HG03354 (cell line): ENCODE results near the gene ZDHHC3.
A peak's percentile ranks its signal among the peaks of the same experiment; 100 is the strongest.
"Not testable (repeated sequence)": the region's sequence is repeated elsewhere in the genome, so short reads cannot be mapped to it uniquely, and the experiment has no call there.

Experiments
- ATAC-seq: cut with Tn5 transposase; IDR thresholded peaks from one replicate; pipeline ENCODE4 v1.9.1; 2021; ENCODE audit warnings: mild to moderate bottlenecking; ENCODE audit not compliant: unreplicated experiment, poor library complexity, severe bottlenecking

Gene ZDHHC3

GRCh38 chr3:44999782-45000181, 23.8 kb upstream of the ZDHHC3 start:
- ATAC-seq = no peak

GRCh38 chr3:44996556-44996969, 20.6 kb upstream of the ZDHHC3 start:
- ATAC-seq = peak; percentile 66

GRCh38 chr3:44995142-44995770, 19.3 kb upstream of the ZDHHC3 start:
- no peak for ATAC-seq

GRCh38 chr3:44993471-44994205, 17.7 kb upstream of the ZDHHC3 start:
- no peak for ATAC-seq

GRCh38 chr3:44992555-44993470, 16.8 kb upstream of the ZDHHC3 start:
- no peak for ATAC-seq

- no peak for ATAC-seq
These were observed 15.4 kb upstream of the ZDHHC3 start for GRCh38 chr3:44991326-44991725.

- ATAC-seq = no peak
These were observed 13.8 kb upstream of the ZDHHC3 start for GRCh38 chr3:44989636-44990373.

- ATAC-seq = no peak
These were observed 13.2 kb upstream of the ZDHHC3 start for GRCh38 chr3:44989141-44989540.

- ATAC-seq = no peak
These were observed 12.1 kb upstream of the ZDHHC3 start for GRCh38 chr3:44988073-44988472.

- no peak for ATAC-seq
These were observed 11.4 kb upstream of the ZDHHC3 start for GRCh38 chr3:44987332-44987731.

- not testable (repeated sequence) for ATAC-seq
These were observed 10.4 kb upstream of the ZDHHC3 start for GRCh38 chr3:44986330-44986729.

- ATAC-seq = no peak
These were observed 8.4 kb upstream of the ZDHHC3 start for GRCh38 chr3:44984335-44984734.

- ATAC-seq = no peak
These were observed 7.5 kb upstream of the ZDHHC3 start for GRCh38 chr3:44983484-44983941.

- ATAC-seq = no peak
These were observed 6.8 kb upstream of the ZDHHC3 start for GRCh38 chr3:44982817-44983216.

GRCh38 chr3:44981751-44982150, 5.8 kb upstream of the ZDHHC3 start:
- ATAC-seq = no peak

GRCh38 chr3:44981220-44981619, 5.2 kb upstream of the ZDHHC3 start:
- ATAC-seq = no peak

- ATAC-seq = no peak
These were observed 1.6 kb downstream of the ZDHHC3 start for GRCh38 chr3:44974416-44974815.

- ATAC-seq = no peak
These were observed 5.0 kb downstream of the ZDHHC3 start for GRCh38 chr3:44970926-44971490.

- ATAC-seq = no peak
These were observed 6.2 kb downstream of the ZDHHC3 start for GRCh38 chr3:44969828-44970179.
